ENCODE data around the gene PABPC4L. TPM values are rescaled to one million over a fixed set of nuclear protein-coding genes. Genes with fewer than 3 reads are reported as not detected.

PABPC4L gene
- total and polyA plus RNA-seq, 4 donors, result 0.23 to 3.9 (median 1.8) TPM

- intact Hi-C loops (cut with DNase I), result loop anchor here in 1 of 2 donors (5.0 kb wide), 1 partner anchor 1050 kb away; no protein-coding TSS in a partner anchor
- ATAC-seq (ENCODE audit: low FRiP score), result no peak
- H3K36me3 ChIP-seq (ENCODE audit: control insufficient read depth in 1 of 2, insufficient read depth in 2 of 2, low read length in 1 of 2), result no peaks in the 10 kb centered on the region
- DNase-seq, result no peak
- no peaks in the 10 kb centered on the region for H3K4me1 ChIP-seq (ENCODE audit: control insufficient read depth in 1 of 2, insufficient read depth in 2 of 2, low read length in 2 of 2)
- H3K4me3 ChIP-seq (ENCODE audit: low read length in 2 of 2), result peak overlapping the region; percentile 64 to 75
- no peaks in the 10 kb centered on the region for H3K27me3 ChIP-seq (ENCODE audit: control insufficient read depth in 1 of 2, insufficient read depth in 2 of 2, low read length in 1 of 2)
- 36% methylated on average over 8 of the region's 8 CpGs for WGBS, 2 donors
- H3K9me3 ChIP-seq (ENCODE audit: control insufficient read depth, low read length), result no peaks in the 10 kb centered on the region
- no peak overlapping the region for H3K27ac ChIP-seq (ENCODE audit: low read depth in 1 of 2, low read length in 2 of 2)
These were observed 772 bp upstream of the PABPC4L start for GRCh38 chr4:134202166-134202956.

DNA sequence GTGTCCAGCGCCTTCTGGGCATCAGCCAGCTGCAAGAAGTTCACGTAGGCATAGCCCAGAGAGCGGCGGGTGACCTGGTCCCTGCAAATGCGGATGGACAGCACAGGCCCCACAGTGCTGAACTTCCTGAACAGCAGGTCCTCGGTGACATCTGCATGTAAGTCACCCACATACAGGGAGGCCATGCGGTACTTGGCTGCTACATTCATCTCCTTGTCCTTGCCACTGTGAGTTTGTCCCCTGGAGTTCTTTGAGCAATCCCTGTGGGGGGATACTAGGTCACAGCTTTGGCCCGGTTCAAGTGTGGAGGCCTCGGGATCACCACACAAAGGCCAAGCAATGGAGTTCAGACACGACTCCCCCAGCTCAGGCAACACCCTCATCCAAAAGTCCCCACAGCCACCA is 776 bp downstream of the PABPC4L start:
- H3K9me3 ChIP-seq (ENCODE audit: control insufficient read depth, low read length), result no peaks in the 10 kb centered on the region
- H3K27ac ChIP-seq (ENCODE audit: low read depth in 1 of 2, low read length in 2 of 2), result no peak overlapping the region
- H3K4me1 ChIP-seq (ENCODE audit: control insufficient read depth in 1 of 2, insufficient read depth in 2 of 2, low read length in 2 of 2), result no peaks in the 10 kb centered on the region
- intact Hi-C loops (cut with DNase I), result loop anchor here in 1 of 2 donors (5.0 kb wide), 1 partner anchor 1049 kb away; no protein-coding TSS in a partner anchor
- H3K36me3 ChIP-seq (ENCODE audit: control insufficient read depth in 1 of 2, insufficient read depth in 2 of 2, low read length in 1 of 2), result no peaks in the 10 kb centered on the region
- H3K27me3 ChIP-seq (ENCODE audit: control insufficient read depth in 1 of 2, insufficient read depth in 2 of 2, low read length in 1 of 2), result no peaks in the 10 kb centered on the region
- peak overlapping the region; percentile 64 to 75 for H3K4me3 ChIP-seq (ENCODE audit: low read length in 2 of 2)
- DNase-seq, result peak; percentile 35 to 53
- WGBS, 2 donors, result 52 to 61% methylated on average over 10 of the region's 10 CpGs
- peak; percentile 34 for ATAC-seq (ENCODE audit: low FRiP score)

DNA sequence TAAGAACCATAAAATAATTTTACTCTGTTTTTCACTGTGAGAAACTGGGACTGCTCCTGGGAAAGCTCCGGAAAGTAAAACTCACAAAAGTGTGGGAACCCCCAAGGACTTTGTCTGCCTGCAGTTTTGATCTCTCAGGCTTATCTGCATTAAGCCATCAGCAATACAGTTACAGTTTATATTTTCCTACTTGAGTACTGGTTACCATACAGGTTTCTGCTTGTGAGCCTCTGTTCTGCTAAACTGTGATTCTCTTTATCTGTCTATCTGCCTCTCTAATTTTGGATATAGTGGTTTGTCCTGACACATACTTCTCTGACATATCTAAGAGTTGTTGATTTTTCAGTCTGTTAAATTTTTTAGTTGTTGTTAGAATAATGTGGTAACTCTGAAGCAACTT is 11.6 kb downstream of the PABPC4L start:
- 45 to 57% methylated on average over 1 of the region's 1 CpG for WGBS, 2 donors
- intact Hi-C loops (cut with DNase I), result no loop called here
- no peaks in the 10 kb centered on the region for H3K36me3 ChIP-seq (ENCODE audit: control insufficient read depth in 1 of 2, insufficient read depth in 2 of 2, low read length in 1 of 2)

DNA sequence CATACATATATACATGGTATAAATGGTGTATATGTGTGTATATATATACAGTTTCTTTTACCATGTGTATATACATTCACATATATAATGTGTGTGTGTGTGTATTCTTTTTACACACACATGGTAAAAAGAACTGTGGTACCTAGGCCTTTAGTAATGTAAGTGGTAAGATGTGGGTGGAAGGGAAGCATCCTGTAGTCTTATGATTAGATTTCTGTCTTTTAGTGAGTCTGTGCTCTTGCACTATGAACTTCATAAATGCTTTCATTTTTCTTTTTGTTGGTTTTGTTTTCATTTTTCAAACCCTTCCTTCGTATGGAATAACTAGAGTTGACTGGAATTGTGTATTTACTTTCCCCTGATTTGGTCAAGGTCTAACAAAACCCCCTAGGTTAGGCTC is 12.1 kb downstream of the PABPC4L start:
- no peak for ATAC-seq (ENCODE audit: low FRiP score)

More for the DNA sequence above, 11.6 kb downstream of the PABPC4L start:
- Histone ChIP-seq H3K4me3 (ENCODE audit: low read length in 2 of 2) (no peak overlapping the region), H3K4me1 (ENCODE audit: control insufficient read depth in 1 of 2, insufficient read depth in 2 of 2, low read length in 2 of 2) (no peaks in the 10 kb centered on the region), H3K27me3 (ENCODE audit: control insufficient read depth in 1 of 2, insufficient read depth in 2 of 2, low read length in 1 of 2) (no peaks in the 10 kb centered on the region), H3K27ac (ENCODE audit: low read depth in 1 of 2, low read length in 2 of 2) (no peak overlapping the region), H3K9me3 (ENCODE audit: control insufficient read depth, low read length) (no peaks in the 10 kb centered on the region)
- DNase-seq (no peak), ATAC-seq (ENCODE audit: low FRiP score) (no peak)

DNA sequence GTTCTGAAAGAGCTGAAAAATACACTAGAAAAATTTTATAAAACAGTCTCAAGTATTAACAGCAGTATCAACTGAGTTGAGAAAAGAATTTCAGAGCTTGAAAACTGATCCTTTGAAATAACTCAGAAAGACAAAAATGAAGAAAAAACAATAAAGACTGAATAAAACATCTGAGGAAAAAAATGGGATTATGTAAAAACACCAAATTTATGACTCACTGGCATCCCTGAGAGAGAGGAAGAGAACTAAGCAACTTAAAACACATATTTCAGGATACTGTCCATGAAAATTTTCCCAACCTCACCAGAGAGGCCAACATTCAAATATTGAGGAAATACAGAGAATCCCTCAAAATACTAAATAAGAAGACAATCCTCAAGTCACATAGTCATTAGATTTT is 22.9 kb downstream of the PABPC4L start:
- H3K9me3 ChIP-seq (ENCODE audit: control insufficient read depth, low read length), result no peaks in the 10 kb centered on the region
- H3K4me1 ChIP-seq (ENCODE audit: control insufficient read depth in 1 of 2, insufficient read depth in 2 of 2, low read length in 2 of 2), result no peaks in the 10 kb centered on the region
- H3K27me3 ChIP-seq (ENCODE audit: control insufficient read depth in 1 of 2, insufficient read depth in 2 of 2, low read length in 1 of 2), result no peaks in the 10 kb centered on the region
- ATAC-seq (ENCODE audit: low FRiP score) (no peak), DNase-seq (no peak)
- intact Hi-C loops (cut with DNase I), result no loop called here
- no peak overlapping the region for H3K27ac ChIP-seq (ENCODE audit: low read depth in 1 of 2, low read length in 2 of 2)
- no peaks in the 10 kb centered on the region for H3K36me3 ChIP-seq (ENCODE audit: control insufficient read depth in 1 of 2, insufficient read depth in 2 of 2, low read length in 1 of 2)
- no peak overlapping the region for H3K4me3 ChIP-seq (ENCODE audit: low read length in 2 of 2)

More for the DNA sequence above, 12.1 kb downstream of the PABPC4L start:
- WGBS, 2 donors, result 59 to 60% methylated on average over 1 of the region's 1 CpG
- no peak for DNase-seq
- no peaks in the 10 kb centered on the region for H3K4me1 ChIP-seq (ENCODE audit: control insufficient read depth in 1 of 2, insufficient read depth in 2 of 2, low read length in 2 of 2)
- no peak overlapping the region for H3K27ac ChIP-seq (ENCODE audit: low read depth in 1 of 2, low read length in 2 of 2)
- H3K9me3 ChIP-seq (ENCODE audit: control insufficient read depth, low read length), result no peaks in the 10 kb centered on the region
- no peaks in the 10 kb centered on the region for H3K27me3 ChIP-seq (ENCODE audit: control insufficient read depth in 1 of 2, insufficient read depth in 2 of 2, low read length in 1 of 2)
- no peaks in the 10 kb centered on the region for H3K36me3 ChIP-seq (ENCODE audit: control insufficient read depth in 1 of 2, insufficient read depth in 2 of 2, low read length in 1 of 2)
- no peak overlapping the region for H3K4me3 ChIP-seq (ENCODE audit: low read length in 2 of 2)
- intact Hi-C loops (cut with DNase I), result no loop called here

GRCh38 chr4:134174271-134174670 is 27.3 kb downstream of the PABPC4L start:
- Histone ChIP-seq H3K36me3 (ENCODE audit: control insufficient read depth in 1 of 2, insufficient read depth in 2 of 2, low read length in 1 of 2) (no peaks in the 10 kb centered on the region), H3K27ac (ENCODE audit: low read depth in 1 of 2, low read length in 2 of 2) (no peak overlapping the region), H3K4me1 (ENCODE audit: control insufficient read depth in 1 of 2, insufficient read depth in 2 of 2, low read length in 2 of 2) (no peaks in the 10 kb centered on the region), H3K27me3 (ENCODE audit: control insufficient read depth in 1 of 2, insufficient read depth in 2 of 2, low read length in 1 of 2) (no peaks in the 10 kb centered on the region), H3K4me3 (ENCODE audit: low read length in 2 of 2) (no peak overlapping the region), H3K9me3 (ENCODE audit: control insufficient read depth, low read length) (peaks cover 1% of the 10 kb centered on the region)
- 88 to 97% methylated on average over 1 of the region's 1 CpG for WGBS, 2 donors
- ATAC-seq (ENCODE audit: low FRiP score), result no peak
- no peak for DNase-seq
- intact Hi-C loops (cut with DNase I), result no loop called here

- WGBS, 2 donors, result 68 to 86% methylated on average over 2 of the region's 2 CpGs
- DNase-seq, result no peak
- Histone ChIP-seq H3K4me3 (ENCODE audit: low read length in 2 of 2) (no peak overlapping the region), H3K27me3 (ENCODE audit: control insufficient read depth in 1 of 2, insufficient read depth in 2 of 2, low read length in 1 of 2) (no peaks in the 10 kb centered on the region), H3K4me1 (ENCODE audit: control insufficient read depth in 1 of 2, insufficient read depth in 2 of 2, low read length in 2 of 2) (no peaks in the 10 kb centered on the region), H3K27ac (ENCODE audit: low read depth in 1 of 2, low read length in 2 of 2) (no peak overlapping the region), H3K36me3 (ENCODE audit: control insufficient read depth in 1 of 2, insufficient read depth in 2 of 2, low read length in 1 of 2) (no peaks in the 10 kb centered on the region), H3K9me3 (ENCODE audit: control insufficient read depth, low read length) (no peaks in the 10 kb centered on the region)
- intact Hi-C loops (cut with DNase I), result no loop called here
- no peak for ATAC-seq (ENCODE audit: low FRiP score)
These were observed 41.4 kb downstream of the PABPC4L start for GRCh38 chr4:134160211-134160610.

GRCh38 chr4:134154097-134154496 is 47.5 kb downstream of the PABPC4L start:
- Histone ChIP-seq H3K36me3 (ENCODE audit: control insufficient read depth in 1 of 2, insufficient read depth in 2 of 2, low read length in 1 of 2) (no peaks in the 10 kb centered on the region), H3K27ac (ENCODE audit: low read depth in 1 of 2, low read length in 2 of 2) (no peak overlapping the region), H3K9me3 (ENCODE audit: control insufficient read depth, low read length) (no peaks in the 10 kb centered on the region), H3K27me3 (ENCODE audit: control insufficient read depth in 1 of 2, insufficient read depth in 2 of 2, low read length in 1 of 2) (no peaks in the 10 kb centered on the region), H3K4me1 (ENCODE audit: control insufficient read depth in 1 of 2, insufficient read depth in 2 of 2, low read length in 2 of 2) (no peaks in the 10 kb centered on the region), H3K4me3 (ENCODE audit: low read length in 2 of 2) (no peak overlapping the region)
- 92 to 95% methylated on average over 4 of the region's 4 CpGs for WGBS, 2 donors
- DNase-seq (no peak), ATAC-seq (ENCODE audit: low FRiP score) (no peak)
- intact Hi-C loops (cut with DNase I), result no loop called here

- H3K9me3 ChIP-seq (ENCODE audit: control insufficient read depth, low read length), result no peaks in the 10 kb centered on the region
- ATAC-seq (ENCODE audit: low FRiP score), result no peak
- intact Hi-C loops (cut with DNase I), result no loop called here
- no peaks in the 10 kb centered on the region for H3K36me3 ChIP-seq (ENCODE audit: control insufficient read depth in 1 of 2, insufficient read depth in 2 of 2, low read length in 1 of 2)
- H3K4me1 ChIP-seq (ENCODE audit: control insufficient read depth in 1 of 2, insufficient read depth in 2 of 2, low read length in 2 of 2), result no peaks in the 10 kb centered on the region
- no peaks in the 10 kb centered on the region for H3K27me3 ChIP-seq (ENCODE audit: control insufficient read depth in 1 of 2, insufficient read depth in 2 of 2, low read length in 1 of 2)
- no peak overlapping the region for H3K4me3 ChIP-seq (ENCODE audit: low read length in 2 of 2)
- H3K27ac ChIP-seq (ENCODE audit: low read depth in 1 of 2, low read length in 2 of 2), result no peak overlapping the region
- DNase-seq, result no peak
These were observed 53.6 kb downstream of the PABPC4L start for GRCh38 chr4:134147941-134148340.

Measured in aorta (tissue), 5 donors.